NCI-H748 (cell line): Measurements from ENCODE around the gene FOXF1.

Source experiments
- DNase-seq: peaks from one replicate; lab custom pipeline; 2025; ENCODE audit not compliant: unreplicated experiment; lab: John Stamatoyannopoulos, UW

Gene FOXF1

GRCh38 chr16:86531641-86532525, 21.6 kb downstream of the FOXF1 start:
- DNase-seq: no peak

- DNase-seq: no peak
Observed at GRCh38 chr16:86532526-86532815, 22.1 kb downstream of the FOXF1 start.

GRCh38 chr16:86533076-86533475, 22.7 kb downstream of the FOXF1 start:
- no peak for DNase-seq

- no peak for DNase-seq
Observed at GRCh38 chr16:86533767-86534351, 23.5 kb downstream of the FOXF1 start.

GRCh38 chr16:86534779-86535615, 24.7 kb downstream of the FOXF1 start:
- DNase-seq: no peak

GRCh38 chr16:86536621-86537020, 26.3 kb downstream of the FOXF1 start:
- no peak for DNase-seq

- no peak for DNase-seq
Observed at GRCh38 chr16:86537486-86537885, 27.2 kb downstream of the FOXF1 start.

GRCh38 chr16:86538196-86538780, 28.0 kb downstream of the FOXF1 start:
- DNase-seq: no peak

GRCh38 chr16:86540894-86541293, 30.6 kb downstream of the FOXF1 start:
- no peak for DNase-seq

- no peak for DNase-seq
Observed at GRCh38 chr16:86541560-86541959, 31.2 kb downstream of the FOXF1 start.

- DNase-seq: no peak
Observed at GRCh38 chr16:86542756-86543750, 32.7 kb downstream of the FOXF1 start.

- DNase-seq: no peak
Observed at GRCh38 chr16:86545481-86545880, 35.2 kb downstream of the FOXF1 start.

GRCh38 chr16:86545954-86546637, 35.8 kb downstream of the FOXF1 start:
- no peak for DNase-seq

GRCh38 chr16:86546638-86547013, 36.3 kb downstream of the FOXF1 start:
- no peak for DNase-seq

- no peak for DNase-seq
Observed at GRCh38 chr16:86547286-86547685, 37.0 kb downstream of the FOXF1 start.

GRCh38 chr16:86549076-86549892, 39.0 kb downstream of the FOXF1 start:
- DNase-seq: no peak

- no peak for DNase-seq
Observed at GRCh38 chr16:86549893-86550190, 39.5 kb downstream of the FOXF1 start.

- DNase-seq: no peak
Observed at GRCh38 chr16:86550281-86550680, 40.0 kb downstream of the FOXF1 start.

GRCh38 chr16:86553356-86553755, 43.0 kb downstream of the FOXF1 start:
- DNase-seq: no peak
